Keratinocyte (primary cell): ENCODE measurements around the gene RNF38. TPM values are rescaled to one million over a fixed set of nuclear protein-coding genes. Genes with fewer than 3 reads are reported as not detected.

Experiments
- DNase-seq: peaks from one replicate; pipeline ENCODE4 v3.0.0-alpha.2; 2011; ENCODE audit warnings: low read depth, missing footprints, low spot score
- FAIRE-seq: peaks from 2 replicates; lab custom pipeline; 2011; peaks lifted over from hg19 to GRCh38; lab: Jason Lieb, UNC
- H2AFZ ChIP-seq: 2 replicates; pipeline ENCODE4 v1.6.0; 2012; ENCODE audit warnings: low read length, control low read depth, inconsistent platforms; ENCODE audit not compliant: control insufficient read depth
- H3K27ac ChIP-seq: 2 replicates; pipeline ENCODE4 v1.5.1; 2011; ENCODE audit warnings: low read length; ENCODE audit not compliant: control insufficient read depth, insufficient read depth
- H3K27me3 ChIP-seq: 3 replicates; pipeline ENCODE4 v1.6.0; 2011; ENCODE audit warnings: low read length; ENCODE audit not compliant: control insufficient read depth, insufficient read depth; ENCODE audit errors: extremely low read depth
- H3K36me3 ChIP-seq, 2 experiments: 2 replicates in 1 of 2; 3 replicates in 1 of 2; pipeline ENCODE4 v1.5.1; 2011; ENCODE audit warnings: low read length in 2 of 2, mild to moderate bottlenecking in 1 of 2; ENCODE audit not compliant: control insufficient read depth in 2 of 2, insufficient read depth in 2 of 2; ENCODE audit errors: extremely low read depth in 1 of 2
- H3K4me1 ChIP-seq: 3 replicates; pipeline ENCODE4 v1.5.1; 2011; ENCODE audit warnings: low read length; ENCODE audit not compliant: control insufficient read depth, insufficient read depth; ENCODE audit errors: extremely low read depth
- H3K4me2 ChIP-seq: 3 replicates; pipeline ENCODE4 v1.6.0; 2011; ENCODE audit warnings: low read depth, low read length; ENCODE audit not compliant: control insufficient read depth, insufficient read depth; ENCODE audit errors: extremely low read depth
- H3K4me3 ChIP-seq, 3 experiments: fragments of 200-600 bp in 1 of 3; sonication (generic) in 1 of 3; 2 replicates in 2 of 3; 3 replicates in 1 of 3; pipeline ENCODE4 v1.5.1; 2011 to 2016; ENCODE audit warnings: low read length in 3 of 3, mild to moderate bottlenecking in 3 of 3, control low read depth in 2 of 3, inconsistent platforms in 1 of 3, low read depth in 1 of 3, mixed read lengths in 1 of 3, mixed run types in 1 of 3, moderate library complexity in 1 of 3; ENCODE audit not compliant: control insufficient read depth in 2 of 3, insufficient read depth in 2 of 3; ENCODE audit errors: extremely low read depth in 1 of 3
- H3K79me2 ChIP-seq: 2 replicates; pipeline ENCODE4 v1.6.0; 2012; ENCODE audit warnings: low read length; ENCODE audit not compliant: control insufficient read depth, insufficient read depth
- H3K9ac ChIP-seq: 3 replicates; pipeline ENCODE4 v1.6.0; 2011; ENCODE audit warnings: low read length; ENCODE audit not compliant: control insufficient read depth, insufficient read depth; ENCODE audit errors: extremely low read depth
- H3K9me1 ChIP-seq: 3 replicates; pipeline ENCODE4 v1.6.0; 2011; ENCODE audit warnings: low read length; ENCODE audit not compliant: control insufficient read depth, insufficient read depth; ENCODE audit errors: extremely low read depth
- H3K9me3 ChIP-seq: 2 replicates; pipeline ENCODE4 v1.5.1; 2012; ENCODE audit warnings: low read depth, low read length; ENCODE audit not compliant: control insufficient read depth
- H4K20me1 ChIP-seq: 3 replicates; pipeline ENCODE4 v1.6.0; 2011; ENCODE audit warnings: low read length; ENCODE audit not compliant: control insufficient read depth, insufficient read depth; ENCODE audit errors: extremely low read depth
- CTCF ChIP-seq, 3 experiments: IDR thresholded peaks in 1 of 3; conservative IDR thresholded peaks in 1 of 3; optimal IDR thresholded peaks in 1 of 3; 2 replicates in 2 of 3; 3 replicates in 1 of 3; pipeline versions ENCODE3 to v1.5.1; 2011; ENCODE audit warnings: low read length in 3 of 3, mild to moderate bottlenecking in 3 of 3, moderate library complexity in 2 of 3, control low read depth in 1 of 3, inconsistent platforms in 1 of 3; ENCODE audit not compliant: insufficient read depth in 2 of 3; ENCODE audit errors: extremely low read depth in 1 of 3
- EZH2 ChIP-seq: IDR thresholded peaks from one replicate; pipeline ENCODE4 v1.6.1; 2012; ENCODE audit warnings: inconsistent platforms, mild to moderate bottlenecking, low read length, moderate library complexity
- dilution Hi-C: fragments of 300-500 bp; cut with MboI; formaldehyde crosslinking; loops from one replicate; pipeline ENCODE4 v1.7.0; 2020; ENCODE audit warnings: low sequenced_read_pairs; ENCODE audit not compliant: extremely low pct_ligation_motif_present
- polyA plus RNA-seq, 5 experiments: library from polyadenylated mRNA; depleted of rRNA in 3 of 5; stranded (reverse) in 3 of 5; stranded (forward) in 1 of 5; unstranded in 1 of 5; fragments of >200 nt; gene quantifications; 1 replicate in 1 of 5; 2 replicates in 3 of 5; 3 replicates in 1 of 5; pipeline versions ENCODE4 v1.2.1 to v1.2.3, GENCODE V29; 2011 to 2012; ENCODE audit warnings: missing spikeins in 2 of 5, low read depth in 1 of 5, low replicate concordance in 1 of 5

RNF38 gene
- polyA plus RNA-seq, 1 donor (not counting 4 experiments of a cell fraction or from before 2014, with no cell fraction given), result 12.5 TPM

GRCh38 chr9:36336131-36336907, 63.8 kb downstream of the RNF38 start:
- FAIRE-seq (no peak), DNase-seq (no peak)
- Histone ChIP-seq H3K4me3 (no peak overlapping the region), H3K4me2 (no peak overlapping the region), H2AFZ (no peak overlapping the region), H3K4me1 (peaks cover 24% of the 10 kb centered on the region), H3K36me3 (peaks cover 10 to 20% of the 10 kb centered on the region in 2 experiments), H3K9me1 (no peaks in the 10 kb centered on the region), H3K27ac (peak overlapping the region; percentile 35), H3K27me3 (no peaks in the 10 kb centered on the region), H3K9me3 (no peaks in the 10 kb centered on the region), H3K79me2 (no peaks in the 10 kb centered on the region), H4K20me1 (no peaks in the 10 kb centered on the region), H3K9ac (no peak overlapping the region)
- dilution Hi-C loops, result no loop called here
- TF ChIP-seq CTCF (optimal IDR thresholded peaks at IDR 0.05 in 1 of 3, IDR thresholded peaks at IDR 0.05 in 1 of 3, conservative IDR thresholded peaks at IDR 0.05 in 1 of 3; ENCODE audit: extremely low read depth in 1 of 3, insufficient read depth in 2 of 3, low read length in 3 of 3) (no peak), EZH2 (no peak)

- no peak overlapping the region for H3K4me2 ChIP-seq
- no peaks in the 10 kb centered on the region for H3K9me1 ChIP-seq
- dilution Hi-C loops, result no loop called here
- H3K36me3 ChIP-seq, result peaks cover 1 to 2% of the 10 kb centered on the region in 2 experiments
- H3K9ac ChIP-seq, result no peak overlapping the region
- H3K4me1 ChIP-seq, result peaks cover 20% of the 10 kb centered on the region
- TF ChIP-seq CTCF (optimal IDR thresholded peaks at IDR 0.05 in 1 of 3, IDR thresholded peaks at IDR 0.05 in 1 of 3, conservative IDR thresholded peaks at IDR 0.05 in 1 of 3; ENCODE audit: extremely low read depth in 1 of 3, insufficient read depth in 2 of 3, low read length in 3 of 3), result no peak
- no peak for TF ChIP-seq EZH2
- no peaks in the 10 kb centered on the region for H3K9me3 ChIP-seq
- H3K27ac ChIP-seq, result no peak overlapping the region
- H3K27me3 ChIP-seq, result no peaks in the 10 kb centered on the region
- FAIRE-seq (no peak), DNase-seq (no peak)
- H2AFZ ChIP-seq, result no peak overlapping the region
- H3K4me3 ChIP-seq, result no peak overlapping the region
- no peaks in the 10 kb centered on the region for H3K79me2 ChIP-seq
- no peaks in the 10 kb centered on the region for H4K20me1 ChIP-seq
Observed at GRCh38 chr9:36332006-36332405, 68.1 kb downstream of the RNF38 start.
